Fibroblast of skin of right quadriceps (primary cell): ENCODE results near the gene CAAP1.
"Not testable (repeated sequence)": the region's sequence is repeated elsewhere in the genome, so short reads cannot be mapped to it uniquely, and the experiment has no call there.

ENCODE experiments used
- DNase-seq: peaks from one replicate; pipeline ENCODE4 v3.0.0-alpha.2; 2013

The CAAP1 gene

DNA sequence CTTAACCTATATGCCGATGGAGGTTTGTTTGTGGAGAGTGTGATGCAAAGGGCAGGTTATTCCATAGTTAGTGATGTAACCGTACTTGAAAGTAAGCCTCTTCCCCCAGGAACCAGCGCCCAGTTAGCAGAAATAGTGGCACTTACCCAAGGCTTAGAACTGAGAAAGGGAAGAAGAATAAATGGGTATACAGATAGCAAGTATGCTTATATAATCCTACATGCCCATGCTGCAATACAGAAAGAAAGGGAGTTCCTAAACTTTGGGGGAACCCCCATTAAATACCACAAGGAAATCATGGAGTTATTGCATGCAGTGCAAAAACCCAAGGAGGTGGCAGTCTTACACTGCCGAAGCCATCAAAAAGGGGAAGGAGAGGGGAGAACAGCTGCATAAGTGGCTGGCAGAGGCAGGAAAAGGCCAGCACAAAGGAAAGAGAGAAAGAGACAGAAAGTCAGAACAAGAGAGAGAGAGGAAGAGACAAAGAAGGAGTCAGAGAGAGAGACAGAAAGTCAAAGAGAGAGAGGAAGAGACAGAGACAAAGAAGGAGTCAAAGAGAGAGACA, 64.1 kb downstream of the CAAP1 start:
- DNase-seq = not testable (repeated sequence)

DNA sequence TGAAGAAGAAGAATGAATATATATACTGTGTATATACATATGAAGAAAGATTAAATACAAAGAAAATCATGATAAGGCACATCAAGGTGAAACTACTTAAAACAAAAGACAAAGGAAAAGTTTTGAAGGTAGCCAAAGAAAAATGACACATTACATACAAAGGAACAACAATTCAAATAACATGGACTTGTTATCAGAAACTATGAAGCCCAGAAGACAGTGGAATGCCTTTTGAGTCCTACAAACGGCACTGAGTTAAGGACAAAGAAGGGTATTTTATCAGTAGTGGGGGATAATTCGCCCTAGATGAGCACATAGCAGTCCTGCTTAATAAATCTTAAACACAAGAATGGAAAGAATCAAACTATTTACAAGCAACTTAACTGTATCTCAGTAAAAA, 77.8 kb downstream of the CAAP1 start:
- no peak for DNase-seq

DNA sequence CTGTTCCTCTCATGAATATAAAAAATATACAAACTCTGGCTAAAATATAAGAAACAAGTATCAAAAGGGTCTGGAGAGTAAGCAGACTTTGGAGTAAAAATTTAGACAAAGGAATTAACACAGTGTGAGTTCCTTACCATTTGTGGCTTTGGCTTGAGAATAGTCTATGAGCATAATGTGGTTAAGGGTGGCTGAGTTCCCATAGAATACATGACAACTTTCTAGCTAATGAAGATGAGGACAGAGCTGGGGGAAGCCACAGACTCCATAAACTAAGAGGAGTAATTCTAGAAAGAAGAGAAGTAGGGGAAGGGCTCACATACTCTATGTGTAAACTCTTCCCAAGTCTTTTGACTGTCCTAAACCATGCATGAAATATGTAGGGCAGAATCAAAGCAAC, 79.4 kb downstream of the CAAP1 start:
- no peak for DNase-seq

DNA sequence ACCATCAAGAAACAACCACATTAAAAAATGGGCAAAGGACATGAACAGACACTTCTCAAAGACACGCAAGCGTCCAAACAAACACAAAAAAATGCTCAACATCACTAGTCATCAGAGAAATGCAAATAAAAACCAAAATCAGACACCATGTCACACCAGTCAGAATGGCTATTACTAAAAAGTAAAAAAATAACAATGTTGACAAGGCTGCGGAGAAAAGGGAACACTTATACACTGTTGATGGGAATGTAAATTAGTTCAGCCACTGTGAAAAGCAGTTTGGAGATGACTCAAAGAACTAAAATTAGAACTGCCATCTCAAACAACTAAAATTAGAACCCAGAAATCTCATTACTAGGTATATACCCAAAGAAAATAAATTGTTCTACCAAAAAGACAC, 80.4 kb downstream of the CAAP1 start:
- no peak for DNase-seq

DNA sequence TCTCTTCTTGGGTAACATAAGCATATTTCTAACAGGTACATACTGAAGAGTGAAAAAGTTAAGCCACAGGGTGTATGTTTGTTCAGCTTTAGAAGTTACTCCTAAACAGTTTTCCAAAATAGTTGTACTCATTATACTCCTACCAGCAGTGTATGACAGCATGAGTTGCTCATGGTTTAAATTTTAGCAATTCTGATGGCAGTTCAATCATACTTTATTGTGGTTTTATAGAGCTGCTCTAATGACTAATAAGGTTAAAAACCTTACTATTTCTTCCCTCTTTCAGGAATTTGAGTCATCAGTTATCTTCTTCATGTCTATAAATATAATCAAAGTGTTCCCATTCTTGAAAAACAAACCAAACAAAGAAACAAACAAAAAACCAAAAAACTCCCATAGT, 81.5 kb downstream of the CAAP1 start:
- DNase-seq = no peak

DNA sequence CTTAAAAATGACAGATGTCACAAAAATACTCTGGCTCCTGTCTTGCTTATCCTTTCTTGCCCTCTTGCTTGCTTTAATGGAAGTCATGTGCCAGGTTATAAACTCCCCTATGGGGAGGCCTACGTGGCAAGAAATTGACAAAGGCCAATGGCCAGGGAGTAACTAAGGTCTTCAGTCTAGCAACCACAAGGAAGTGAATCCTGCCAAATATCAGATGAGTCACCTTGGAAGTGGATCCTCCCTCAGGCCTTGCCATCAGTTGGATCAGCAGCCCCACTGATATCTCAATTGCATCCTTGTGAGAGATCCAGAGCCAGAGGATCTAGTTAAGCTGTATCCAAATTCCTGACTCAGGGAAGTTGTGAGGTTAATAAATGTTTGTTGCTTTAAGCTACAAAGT, 82.8 kb downstream of the CAAP1 start:
- DNase-seq = peak; percentile 58

DNA sequence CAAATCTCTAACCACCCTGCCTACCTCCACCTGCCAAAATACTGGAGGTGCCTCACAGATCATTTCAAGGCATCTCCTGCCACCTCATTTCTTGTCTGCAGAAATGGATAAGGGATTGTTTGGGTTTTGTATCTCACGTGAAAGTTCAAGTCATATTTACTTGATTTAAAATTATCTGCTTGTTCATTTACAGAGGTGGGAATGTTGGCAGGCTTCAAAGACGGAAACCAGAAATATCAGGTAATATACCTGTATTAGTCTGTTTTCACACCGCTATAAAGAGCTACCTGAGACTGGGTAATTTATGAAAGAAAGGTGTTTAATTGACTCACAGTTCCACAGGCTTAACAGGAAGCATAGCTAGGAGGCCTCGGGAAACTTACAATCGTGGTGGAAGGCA, 85.4 kb downstream of the CAAP1 start:
- no peak for DNase-seq

DNA sequence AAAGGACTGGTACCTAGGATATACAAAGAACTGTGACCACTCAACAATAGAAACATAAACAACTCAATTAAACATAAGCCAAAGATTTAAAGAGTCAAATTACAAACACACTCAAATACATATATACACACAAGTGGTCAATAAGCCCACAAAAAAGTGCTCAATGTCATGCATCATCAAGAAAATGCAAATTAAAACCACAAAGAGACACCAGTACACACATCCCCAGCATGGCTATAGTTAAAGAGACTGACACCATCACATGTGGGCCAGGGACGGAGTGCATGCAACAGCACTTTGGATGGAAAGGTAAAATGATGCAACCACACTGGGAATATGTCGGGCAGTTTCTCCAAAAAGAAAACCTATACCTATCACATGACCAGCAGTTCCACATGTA, 89.7 kb downstream of the CAAP1 start:
- DNase-seq = no peak

DNA sequence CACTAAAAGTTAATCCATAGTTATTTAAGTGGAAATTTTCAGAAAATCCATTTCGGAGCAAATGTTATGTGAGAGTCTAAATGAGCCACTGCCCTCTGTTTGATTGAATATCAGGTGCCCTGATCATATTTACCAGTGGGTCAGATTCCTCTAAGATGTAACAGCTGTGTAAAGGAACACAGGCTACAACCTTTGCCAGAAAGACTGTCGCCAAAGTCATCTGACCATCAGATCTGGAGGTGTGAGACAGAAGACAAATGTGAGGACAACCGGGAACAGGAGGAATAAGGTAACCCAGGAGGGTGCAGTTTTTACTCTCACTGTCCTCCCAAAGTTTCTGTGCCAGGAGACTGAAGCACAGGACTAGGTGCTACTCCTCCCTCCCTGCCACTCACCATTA, 90.8 kb downstream of the CAAP1 start:
- DNase-seq = no peak

DNA sequence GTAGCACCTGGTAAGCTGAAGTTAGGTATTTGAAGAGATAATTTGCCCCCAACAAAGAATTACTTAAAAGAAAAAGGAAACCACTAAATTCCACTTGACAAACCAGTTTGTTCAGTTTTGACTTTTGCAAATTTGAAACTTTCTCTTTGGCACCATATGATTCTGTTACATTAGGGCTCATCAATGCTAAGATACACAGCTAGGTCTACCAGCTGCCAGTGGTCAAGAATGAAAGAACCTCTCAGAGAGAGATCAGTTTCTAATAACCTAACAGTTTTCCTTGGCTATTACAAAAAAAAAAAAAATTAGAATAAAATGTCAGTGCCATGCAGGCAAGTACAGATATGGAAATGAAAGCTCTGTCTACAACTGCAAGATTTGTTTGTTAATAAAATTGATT, 92.3 kb downstream of the CAAP1 start:
- DNase-seq = no peak

DNA sequence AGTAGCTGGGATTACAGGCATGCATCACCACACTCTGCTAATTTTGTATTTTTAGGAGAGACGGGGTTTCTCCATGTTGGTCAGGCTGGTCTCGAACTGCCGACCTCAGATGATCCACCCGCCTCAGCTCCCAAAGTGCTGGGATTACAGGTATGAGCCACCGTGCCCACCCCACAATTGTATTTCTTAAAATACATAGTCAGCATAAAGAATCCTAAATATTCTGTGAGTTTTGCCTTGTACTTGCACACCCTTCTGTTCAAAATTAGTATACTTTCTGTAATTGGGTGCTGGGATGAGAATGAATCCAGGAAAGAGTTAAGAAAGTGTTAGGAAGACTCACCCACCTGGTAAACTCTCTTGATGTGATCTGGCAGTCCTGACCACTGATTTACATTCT, 101.3 kb downstream of the CAAP1 start:
- DNase-seq = no peak
